Breast epithelium (tissue), 3 donors: ENCODE measurements around the gene ZNF711.
"Not testable (repeated sequence)": the region's sequence is repeated elsewhere in the genome, so short reads cannot be mapped to it uniquely, and the experiment has no call there.

ENCODE experiments used
- CTCF ChIP-seq, 3 donors: fragments of 450-650 bp; IDR thresholded peaks; one replicate each; pipeline ENCODE4 v1.5.1; 2016 to 2017; ENCODE audit warnings: antibody characterized with exemption in 3 of 3, mild to moderate bottlenecking in 3 of 3, moderate library complexity in 3 of 3
- POLR2A ChIP-seq: fragments of 450-650 bp; IDR thresholded peaks from one replicate; pipeline ENCODE4 v1.6.1; 2016; ENCODE audit warnings: antibody characterized with exemption, mild to moderate bottlenecking, moderate library complexity

GRCh38 chrX:85311348-85311747 lies 67.6 kb downstream of the ZNF711 start:
- not testable (repeated sequence) for TF ChIP-seq CTCF (IDR thresholded peaks at IDR 0.05); POLR2A
